Right lobe of liver (tissue), 4 donors: Measurements from ENCODE around the gene DBX2.

Experiments
- CTCF ChIP-seq, 4 donors: fragments of 200-600 bp in 3 of 4; fragments of 450-650 bp in 1 of 4; IDR thresholded peaks; one replicate each; pipeline versions ENCODE4 v1.5.1 to v1.8.0; 2016 to 2022; ENCODE audit warnings: antibody characterized with exemption in 4 of 4, mild to moderate bottlenecking in 2 of 4
- POLR2A ChIP-seq: fragments of 450-650 bp; IDR thresholded peaks from one replicate; pipeline ENCODE4 v1.6.1; 2017; ENCODE audit warnings: antibody characterized with exemption, mild to moderate bottlenecking
- donor health status: DM: no; HTN: no; CAD: no.
- donor health status: DM: no; HTN: no; CAD: no.
- donor health status: DM: no; HTN: yes; CAD: no.

GRCh38 chr12:45050751-45051571 lies at the start of gene DBX2:
- no peak for TF ChIP-seq CTCF (IDR thresholded peaks at IDR 0.05)
- no peak for TF ChIP-seq POLR2A
